ENCODE measurements around the gene UBE2L6. TPM values are rescaled to one million over a fixed set of nuclear protein-coding genes. Genes with fewer than 3 reads are reported as not detected.

The UBE2L6 gene
- total and polyA plus RNA-seq, 2 of the 4 experiments (the other 2 are of a cell fraction), result 37.5 to 46.7 TPM

GRCh38 chr11:57585301-57585700 is 17.8 kb upstream of the UBE2L6 start:
- Histone ChIP-seq H3K9me3 (ENCODE audit: control insufficient read depth, insufficient read depth, low read length) (no peaks in the 10 kb centered on the region), H2AK5ac (ENCODE audit: low read depth, low read length) (no peak overlapping the region), H3K14ac (replicated peaks; ENCODE audit: low read depth, low read length) (no peak overlapping the region), H4K20me1 (ENCODE audit: insufficient read depth, low read length) (no peaks in the 10 kb centered on the region), H3K18ac (ENCODE audit: low read depth, low read length) (no peak overlapping the region), H3K27ac (ENCODE audit: insufficient read depth, low read length) (no peak overlapping the region), H2AFZ (replicated peaks; ENCODE audit: low read length, poor library complexity) (no peak overlapping the region), H3K4me3 (ENCODE audit: insufficient read depth, low read depth, low read length) (no peak overlapping the region), H4K8ac (ENCODE audit: low read depth in 2 of 2, low read length in 2 of 2) (no peak overlapping the region), H2AK9ac (replicated peaks; ENCODE audit: low read depth, low read length, poor library complexity) (no peak overlapping the region), H4K91ac (ENCODE audit: insufficient read depth, low read depth, low read length) (no peak overlapping the region), H3K9ac (ENCODE audit: low read depth, low read length) (no peak overlapping the region), H3K4ac (ENCODE audit: low read depth, low read length) (no peak overlapping the region), H3K9me1 (ENCODE audit: insufficient read depth, low read length) (no peaks in the 10 kb centered on the region), H3K56ac (ENCODE audit: extremely low read depth, insufficient read depth, low read length) (no peak overlapping the region), H2BK15ac (ENCODE audit: low read depth, low read length) (no peak overlapping the region), H3K27me3 (ENCODE audit: control insufficient read depth, insufficient read depth, low read length) (peaks cover 12% of the 10 kb centered on the region), H3K4me2 (ENCODE audit: low read depth, low read length) (no peak overlapping the region), H3K4me1 (ENCODE audit: control insufficient read depth, insufficient read depth, low read length) (no peaks in the 10 kb centered on the region), H2BK120ac (ENCODE audit: low read depth, low read length) (no peak overlapping the region), H2BK5ac (ENCODE audit: low read depth, low read length, poor library complexity, severe bottlenecking) (no peak overlapping the region), H4K5ac (ENCODE audit: low read depth, low read length) (no peak overlapping the region), H2BK20ac (ENCODE audit: low read depth, low read length) (no peak overlapping the region), H3K23ac (ENCODE audit: low read depth, low read length) (no peak overlapping the region), H3K79me1 (ENCODE audit: low read depth in 1 of 2, low read length in 2 of 2) (no peaks in the 10 kb centered on the region), H3K36me3 (ENCODE audit: control insufficient read depth, insufficient read depth, low read length) (no peaks in the 10 kb centered on the region)
- BruUV-seq (replicated peaks), result no TSS peak
- intact Hi-C loops (cut with micrococcal nuclease), result no loop called here
- dilution Hi-C loops (cut with HindIII; ENCODE audit: low sequenced_read_pairs, unreplicated experiment), result no loop called here
- ATAC-seq (ENCODE audit: low read depth) (no peak), DNase-seq (no peak)
- TF ChIP-seq BHLHE40 (IDR thresholded peaks at IDR 0.05; ENCODE audit: low read depth, low read length), result no peak
- TF ChIP-seq MXI1 (IDR thresholded peaks at IDR 0.05; ENCODE audit: borderline replicate concordance, low read depth, low read length), result no peak
- TF ChIP-seq MAZ (IDR thresholded peaks at IDR 0.05; ENCODE audit: borderline replicate concordance, low read depth, low read length), result no peak
- TF ChIP-seq, protein P1, sequence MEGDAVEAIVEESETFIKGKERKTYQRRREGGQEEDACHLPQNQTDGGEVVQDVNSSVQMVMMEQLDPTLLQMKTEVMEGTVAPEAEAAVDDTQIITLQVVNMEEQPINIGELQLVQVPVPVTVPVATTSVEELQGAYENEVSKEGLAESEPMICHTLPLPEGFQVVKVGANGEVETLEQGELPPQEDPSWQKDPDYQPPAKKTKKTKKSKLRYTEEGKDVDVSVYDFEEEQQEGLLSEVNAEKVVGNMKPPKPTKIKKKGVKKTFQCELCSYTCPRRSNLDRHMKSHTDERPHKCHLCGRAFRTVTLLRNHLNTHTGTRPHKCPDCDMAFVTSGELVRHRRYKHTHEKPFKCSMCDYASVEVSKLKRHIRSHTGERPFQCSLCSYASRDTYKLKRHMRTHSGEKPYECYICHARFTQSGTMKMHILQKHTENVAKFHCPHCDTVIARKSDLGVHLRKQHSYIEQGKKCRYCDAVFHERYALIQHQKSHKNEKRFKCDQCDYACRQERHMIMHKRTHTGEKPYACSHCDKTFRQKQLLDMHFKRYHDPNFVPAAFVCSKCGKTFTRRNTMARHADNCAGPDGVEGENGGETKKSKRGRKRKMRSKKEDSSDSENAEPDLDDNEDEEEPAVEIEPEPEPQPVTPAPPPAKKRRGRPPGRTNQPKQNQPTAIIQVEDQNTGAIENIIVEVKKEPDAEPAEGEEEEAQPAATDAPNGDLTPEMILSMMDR (conservative IDR thresholded peaks at IDR 0.05; ENCODE audit: low read depth, low read length), result no peak
- TF ChIP-seq RAD21 (IDR thresholded peaks at IDR 0.05; ENCODE audit: low read length), result no peak
- no peak for TF ChIP-seq CHD1 (IDR thresholded peaks at IDR 0.05; ENCODE audit: low read depth, low read length)
- TF ChIP-seq CEBPB (IDR thresholded peaks at IDR 0.05; ENCODE audit: low read depth, low read length), result no peak
- no peak for TF ChIP-seq NFE2L2 (IDR thresholded peaks at IDR 0.05; ENCODE audit: low read depth, low read length)
- TF ChIP-seq RCOR1 (IDR thresholded peaks at IDR 0.05; ENCODE audit: insufficient replicate concordance, low read length), result no peak
- TF ChIP-seq, protein P2, sequence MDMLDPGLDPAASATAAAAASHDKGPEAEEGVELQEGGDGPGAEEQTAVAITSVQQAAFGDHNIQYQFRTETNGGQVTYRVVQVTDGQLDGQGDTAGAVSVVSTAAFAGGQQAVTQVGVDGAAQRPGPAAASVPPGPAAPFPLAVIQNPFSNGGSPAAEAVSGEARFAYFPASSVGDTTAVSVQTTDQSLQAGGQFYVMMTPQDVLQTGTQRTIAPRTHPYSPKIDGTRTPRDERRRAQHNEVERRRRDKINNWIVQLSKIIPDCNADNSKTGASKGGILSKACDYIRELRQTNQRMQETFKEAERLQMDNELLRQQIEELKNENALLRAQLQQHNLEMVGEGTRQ (IDR thresholded peaks at IDR 0.05; ENCODE audit: low read depth, low read length), result no peak
- TF ChIP-seq MAFK (IDR thresholded peaks at IDR 0.05; ENCODE audit: low read depth, low read length), result no peak
- TF ChIP-seq ELK1 (IDR thresholded peaks at IDR 0.05; ENCODE audit: borderline replicate concordance, low read depth, low read length), result no peak
- TF ChIP-seq SMC3 (IDR thresholded peaks at IDR 0.05; ENCODE audit: low read depth, low read length), result no peak
- TF ChIP-seq POLR2A (IDR thresholded peaks at IDR 0.05; ENCODE audit: low read depth, low read length), result no peak
- no peak for TF ChIP-seq FOS (IDR thresholded peaks at IDR 0.05; ENCODE audit: low read depth, low read length)
- no peak for TF ChIP-seq RFX5 (IDR thresholded peaks at IDR 0.05; ENCODE audit: low read depth, low read length)
- POLR2A ChIA-PET (ENCODE audit: unreplicated experiment), result no interaction called here
- CTCF ChIA-PET, result no interaction called here
- in situ Hi-C loops (cut with MboI; ENCODE audit: low sequenced_read_pairs), result no loop called here

Measured in IMR-90 (cell line).